LNCAP (cell line): Measurements from ENCODE around the gene POLR2E.

ENCODE experiments used
- CTCF ChIP-seq: fragments of 450-650 bp; IDR thresholded peaks from 2 replicates; pipeline ENCODE4 v1.5.1; 2017; ENCODE audit warnings: mild to moderate bottlenecking

Gene POLR2E

GRCh38 chr19:1079566-1080111, 15.5 kb downstream of the POLR2E start:
- TF ChIP-seq CTCF, result no peak

DNA sequence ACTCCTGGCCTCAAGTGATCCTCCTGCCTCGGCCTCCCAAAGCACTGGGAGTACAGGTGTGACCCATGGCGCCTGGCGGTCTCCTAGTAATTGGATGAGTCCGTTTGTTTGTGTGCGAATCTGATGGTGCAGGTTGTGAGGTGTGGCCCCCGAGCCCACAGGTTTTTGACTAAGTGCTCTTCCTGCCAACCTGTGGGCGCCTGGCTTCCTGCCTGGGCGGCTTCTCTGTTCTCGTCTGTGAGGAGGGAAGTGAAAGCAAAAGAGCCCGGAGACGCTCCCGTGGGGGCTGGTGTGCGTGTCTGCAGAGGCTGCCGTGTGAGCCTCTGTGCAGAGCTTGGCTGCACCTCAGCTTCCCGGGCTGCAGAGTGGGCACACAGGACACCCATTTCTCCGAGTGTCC, 18.2 kb downstream of the POLR2E start:
- TF ChIP-seq CTCF, result no peak

- TF ChIP-seq CTCF, result no peak
These were observed 19.2 kb downstream of the POLR2E start for GRCh38 chr19:1076046-1076386.

GRCh38 chr19:1074544-1075283, 20.5 kb downstream of the POLR2E start:
- TF ChIP-seq CTCF, result no peak

DNA sequence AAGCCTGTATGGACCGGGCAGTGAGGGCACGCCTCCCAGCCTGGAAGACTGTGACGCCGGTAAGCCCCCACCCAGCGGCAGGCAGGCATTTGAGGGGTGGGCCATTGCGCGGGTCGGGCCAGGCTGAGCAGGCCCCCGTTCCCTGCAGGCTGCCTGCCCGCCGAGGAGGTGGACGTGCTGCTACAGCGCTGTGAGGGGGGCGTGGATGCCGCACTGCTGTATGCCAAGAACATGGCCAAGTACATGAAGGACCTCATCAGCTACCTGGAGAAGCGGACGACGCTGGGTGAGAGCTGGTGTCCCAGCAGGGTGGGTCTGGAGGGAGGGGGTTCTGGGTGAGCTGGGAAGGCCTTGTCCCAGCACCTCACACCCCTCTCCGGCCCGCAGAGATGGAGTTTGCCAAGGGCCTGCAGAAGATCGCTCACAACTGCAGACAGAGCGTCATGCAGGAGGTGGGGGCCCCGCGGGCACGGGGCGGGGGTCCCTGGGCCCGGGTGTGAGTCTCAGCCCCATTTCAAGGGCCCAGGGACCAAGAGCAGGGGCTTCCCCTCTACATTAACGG, 21.1 kb downstream of the POLR2E start:
- TF ChIP-seq CTCF, result no peak

DNA sequence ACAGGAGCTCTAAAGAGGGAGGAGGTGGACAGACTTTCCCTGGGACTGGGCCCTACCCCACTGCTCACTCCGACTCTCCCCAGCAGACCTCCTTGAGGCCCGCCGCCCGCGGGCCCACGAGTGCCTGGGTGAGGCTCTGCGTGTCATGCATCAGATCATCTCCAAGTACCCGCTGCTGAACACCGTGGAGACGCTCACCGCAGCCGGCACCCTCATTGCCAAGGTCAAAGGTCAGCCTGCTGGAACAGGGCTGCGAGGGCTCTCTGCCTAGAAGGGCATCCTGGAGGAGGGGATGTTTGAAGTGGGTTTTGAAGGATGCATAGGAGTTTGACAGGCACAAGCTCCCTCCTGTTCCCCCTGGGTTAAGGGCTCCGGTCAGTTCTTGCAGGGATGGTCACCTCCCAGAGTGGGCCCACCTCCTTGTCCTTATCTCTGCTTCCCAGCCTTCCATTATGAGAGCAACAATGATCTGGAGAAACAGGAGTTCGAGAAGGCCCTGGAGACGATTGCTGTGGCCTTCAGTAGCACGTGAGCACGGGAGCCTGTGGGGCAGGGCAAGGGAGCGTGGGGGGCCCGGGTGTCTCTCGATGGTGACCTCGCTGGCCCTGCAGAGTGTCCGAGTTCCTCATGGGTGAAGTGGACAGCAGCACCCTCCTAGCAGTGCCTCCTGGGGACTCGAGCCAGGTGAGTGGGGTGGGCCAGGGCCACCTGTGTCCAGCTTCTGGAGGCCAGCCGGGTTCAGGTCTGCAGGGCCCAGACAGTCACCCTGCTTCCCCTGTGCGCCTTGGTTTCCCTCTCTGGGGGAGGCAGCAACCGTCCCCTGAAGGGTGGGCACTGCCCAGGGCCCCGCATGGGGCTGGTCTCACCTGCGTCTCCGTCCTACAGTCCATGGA, 21.9 kb downstream of the POLR2E start:
- TF ChIP-seq CTCF, result no peak

- no peak for TF ChIP-seq CTCF
These were observed 22.7 kb downstream of the POLR2E start for GRCh38 chr19:1072371-1073015.
